Lower leg skin (tissue), 4 donors: ENCODE measurements around the gene ATP5PB. TPM values are rescaled to one million over a fixed set of nuclear protein-coding genes. Genes with fewer than 3 reads are reported as not detected.

Experiments used
- DNase-seq, 2 donors: peaks; one replicate each; pipeline ENCODE4 v3.0.0-alpha.2; 2019; ENCODE audit warnings: low spot score in 2 of 2
- H3K4me3 ChIP-seq: fragments of 200-600 bp; sonication (generic); 2 replicates; pipeline ENCODE4 v1.5.1; 2017; ENCODE audit warnings: mild to moderate bottlenecking, low read depth; ENCODE audit not compliant: poor library complexity, severe bottlenecking
- POLR2A ChIP-seq, 2 donors: fragments of 450-650 bp; IDR thresholded peaks; one replicate each; pipeline ENCODE4 v1.6.1; 2016 to 2017; ENCODE audit warnings: antibody characterized with exemption in 2 of 2, mild to moderate bottlenecking in 1 of 2, moderate library complexity in 1 of 2
- WGBS, 2 donors: methylation state at CpG; one replicate each; pipeline ENCODE4 v1.1.5; 2018; 5-methylcytosine and 5-hydroxymethylcytosine counted together
- intact Hi-C: fragments of 100-400 bp; cut with DNase I; formaldehyde crosslinking; loops from one replicate; pipeline ENCODE4 v1.15.0; 2023; ENCODE audit warnings: low total_unique reads
- total RNA-seq, 4 donors: library from RNA; depleted of rRNA; stranded (reverse); fragments of >200 nt; gene quantifications; one replicate each; pipeline ENCODE4 v1.1.0, GENCODE V29; 2016
- TF ChIP-seq, protein P1 (sequence below), 3 donors: fragments of 450-650 bp; IDR thresholded peaks; one replicate each; pipeline ENCODE4 v1.5.1; 2016; ENCODE audit warnings: antibody characterized with exemption in 3 of 3, mild to moderate bottlenecking in 3 of 3, moderate library complexity in 2 of 3

ATP5PB gene
- total RNA-seq, 4 donors from 2014 or later: 113 to 219 (median 153) TPM

DNA sequence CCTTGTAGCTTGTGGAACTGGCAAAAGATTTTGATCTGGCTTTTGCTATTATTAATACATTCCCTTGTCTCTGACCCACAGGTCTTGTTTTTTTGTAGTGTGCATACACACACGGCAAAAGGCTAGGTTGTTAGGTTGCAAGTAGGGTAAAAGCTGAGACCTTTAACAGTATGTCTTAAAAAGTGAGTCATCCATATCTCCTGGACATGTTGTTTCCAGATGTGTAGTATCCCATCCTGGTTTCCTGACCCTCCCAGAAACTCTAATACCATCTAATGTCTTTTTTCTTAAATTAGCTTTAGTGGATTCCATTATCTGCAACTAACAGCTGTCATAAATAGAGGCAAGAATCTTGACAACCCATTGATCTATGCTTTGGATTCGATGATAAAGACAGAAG is 36.4 kb upstream of the ATP5PB start:
- 75 to 82% methylated on average over 2 of the region's 2 CpGs for WGBS, 2 donors
- no peak for DNase-seq
- TF ChIP-seq, protein P1, sequence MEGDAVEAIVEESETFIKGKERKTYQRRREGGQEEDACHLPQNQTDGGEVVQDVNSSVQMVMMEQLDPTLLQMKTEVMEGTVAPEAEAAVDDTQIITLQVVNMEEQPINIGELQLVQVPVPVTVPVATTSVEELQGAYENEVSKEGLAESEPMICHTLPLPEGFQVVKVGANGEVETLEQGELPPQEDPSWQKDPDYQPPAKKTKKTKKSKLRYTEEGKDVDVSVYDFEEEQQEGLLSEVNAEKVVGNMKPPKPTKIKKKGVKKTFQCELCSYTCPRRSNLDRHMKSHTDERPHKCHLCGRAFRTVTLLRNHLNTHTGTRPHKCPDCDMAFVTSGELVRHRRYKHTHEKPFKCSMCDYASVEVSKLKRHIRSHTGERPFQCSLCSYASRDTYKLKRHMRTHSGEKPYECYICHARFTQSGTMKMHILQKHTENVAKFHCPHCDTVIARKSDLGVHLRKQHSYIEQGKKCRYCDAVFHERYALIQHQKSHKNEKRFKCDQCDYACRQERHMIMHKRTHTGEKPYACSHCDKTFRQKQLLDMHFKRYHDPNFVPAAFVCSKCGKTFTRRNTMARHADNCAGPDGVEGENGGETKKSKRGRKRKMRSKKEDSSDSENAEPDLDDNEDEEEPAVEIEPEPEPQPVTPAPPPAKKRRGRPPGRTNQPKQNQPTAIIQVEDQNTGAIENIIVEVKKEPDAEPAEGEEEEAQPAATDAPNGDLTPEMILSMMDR (IDR thresholded peaks at IDR 0.05): no peak
- no peak for TF ChIP-seq POLR2A (IDR thresholded peaks at IDR 0.05)
- H3K4me3 ChIP-seq: no peak overlapping the region
- intact Hi-C loops: no loop called here

DNA sequence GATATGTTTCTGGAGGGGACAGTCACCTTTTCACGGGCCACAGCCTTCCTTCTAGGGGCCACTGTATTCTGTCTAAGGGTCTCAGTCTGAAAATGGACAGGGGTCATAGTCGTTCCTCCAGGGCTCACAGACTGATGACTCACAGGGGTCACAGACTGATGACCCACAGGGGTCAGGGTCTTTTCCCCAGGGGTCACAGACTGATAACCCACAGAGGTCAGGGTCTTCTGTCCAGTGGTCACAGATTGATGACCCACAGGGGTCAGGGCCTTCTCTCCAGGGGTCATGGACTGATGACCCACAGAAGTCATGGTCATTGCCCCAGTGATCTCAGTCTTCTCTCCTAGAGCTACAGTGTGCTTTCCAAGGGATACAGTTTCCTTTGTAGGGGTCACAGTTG is 34.5 kb upstream of the ATP5PB start:
- 83 to 89% methylated on average over 2 of the region's 2 CpGs for WGBS, 2 donors
- intact Hi-C loops: no loop called here
- TF ChIP-seq, protein P1 (IDR thresholded peaks at IDR 0.05): no peak
- no peak for TF ChIP-seq POLR2A (IDR thresholded peaks at IDR 0.05)
- DNase-seq: no peak
- no peak overlapping the region for H3K4me3 ChIP-seq

DNA sequence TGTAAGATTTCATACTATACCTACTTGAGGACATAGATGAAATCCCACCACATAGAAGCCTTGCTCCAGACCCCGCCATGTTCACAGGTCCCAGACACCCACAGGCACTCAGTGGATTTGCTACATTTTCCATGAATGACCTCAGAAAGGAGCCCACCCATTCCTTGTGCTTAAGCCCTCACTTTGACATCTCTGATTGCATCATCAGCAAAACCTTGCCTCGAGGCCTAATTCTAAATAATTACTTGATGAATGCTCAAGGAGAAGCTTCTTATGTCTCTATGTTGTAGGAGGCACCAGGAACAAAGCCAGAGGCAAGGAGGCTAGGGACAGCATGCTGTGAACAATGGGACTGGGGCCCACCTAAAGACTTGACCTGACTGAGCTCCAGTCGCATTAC is 33.8 kb upstream of the ATP5PB start:
- WGBS, 2 donors: 87 to 90% methylated on average over 3 of the region's 3 CpGs
- H3K4me3 ChIP-seq: no peak overlapping the region
- intact Hi-C loops: no loop called here
- DNase-seq: no peak
- no peak for TF ChIP-seq POLR2A (IDR thresholded peaks at IDR 0.05)

DNA sequence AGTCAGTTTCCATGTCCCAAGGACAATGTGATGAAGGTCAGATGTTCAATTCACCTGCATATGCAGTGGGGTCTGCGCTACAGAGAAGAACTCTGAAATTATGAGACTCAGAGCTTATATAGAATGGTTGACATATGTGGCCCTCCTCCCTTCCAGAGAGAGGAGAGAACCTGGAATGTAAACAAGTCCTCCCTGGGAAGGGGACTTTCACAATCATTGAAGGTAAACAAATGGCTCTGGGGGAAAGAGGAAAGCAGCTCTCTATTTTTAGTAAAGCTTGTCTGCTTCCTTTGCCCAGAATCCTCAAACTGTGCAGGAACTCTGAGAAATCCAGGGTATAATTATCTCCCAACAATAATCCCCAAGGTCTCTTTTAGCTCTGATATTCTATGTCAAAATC is 31.5 kb upstream of the ATP5PB start:
- TF ChIP-seq POLR2A (IDR thresholded peaks at IDR 0.05): no peak
- TF ChIP-seq, protein P1 (IDR thresholded peaks at IDR 0.05): no peak
- intact Hi-C loops: no loop called here
- no peak for DNase-seq
- H3K4me3 ChIP-seq: no peak overlapping the region
- 86 to 100% methylated on average over 1 of the region's 1 CpG for whole genome bisulfite sequencing, 2 donors

DNA sequence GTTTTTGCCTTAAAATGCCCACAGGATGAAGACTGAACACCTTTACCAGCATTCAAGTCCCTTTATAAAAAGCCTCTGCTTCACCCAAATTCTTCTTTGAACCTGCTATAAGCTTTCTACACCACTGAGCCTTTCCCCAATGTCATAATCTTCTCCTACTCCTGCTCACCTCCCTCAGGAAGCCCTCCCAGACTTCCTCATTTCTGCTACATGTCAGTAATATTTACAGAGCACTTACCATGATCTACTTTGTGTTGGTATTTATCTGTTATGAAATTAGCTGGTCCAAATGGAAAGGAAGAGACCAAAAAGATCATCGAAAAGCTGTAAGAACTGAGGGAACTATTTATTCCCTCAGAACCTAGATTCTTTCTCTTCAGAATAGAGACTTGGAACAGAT is 30.2 kb upstream of the ATP5PB start:
- DNase-seq: no peak
- intact Hi-C loops: no loop called here
- H3K4me3 ChIP-seq: no peak overlapping the region
- WGBS, 2 donors: 94 to 100% methylated on average over 1 of the region's 1 CpG
- TF ChIP-seq, protein P1 (IDR thresholded peaks at IDR 0.05): no peak
- TF ChIP-seq POLR2A (IDR thresholded peaks at IDR 0.05): no peak

DNA sequence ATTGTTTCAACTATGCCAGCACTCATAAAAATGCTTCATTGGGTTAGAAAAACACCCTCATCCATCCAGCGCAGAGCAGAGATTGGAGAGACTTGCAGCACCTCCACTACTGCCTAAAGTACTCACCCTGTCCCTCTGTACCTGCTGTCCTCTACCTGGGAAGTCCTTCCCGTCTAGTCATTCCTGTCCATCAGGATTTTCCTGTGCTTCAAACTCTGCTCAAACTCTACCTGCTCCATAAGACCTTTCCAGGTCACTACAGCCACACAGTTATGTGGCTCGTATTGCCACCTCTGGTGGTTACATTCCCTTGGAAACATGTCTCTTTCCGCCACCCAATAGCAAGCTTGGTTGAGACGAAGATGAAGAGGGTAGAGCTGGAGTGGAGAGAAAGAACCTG is 28.9 kb upstream of the ATP5PB start:
- TF ChIP-seq, protein P1 (IDR thresholded peaks at IDR 0.05): no peak
- no peak for TF ChIP-seq POLR2A (IDR thresholded peaks at IDR 0.05)
- intact Hi-C loops: no loop called here
- WGBS, 2 donors: 74 to 84% methylated on average over 5 of the region's 5 CpGs
- H3K4me3 ChIP-seq: no peak overlapping the region
- DNase-seq: no peak
